ENCODE data around the gene RPL7A.

DNA sequence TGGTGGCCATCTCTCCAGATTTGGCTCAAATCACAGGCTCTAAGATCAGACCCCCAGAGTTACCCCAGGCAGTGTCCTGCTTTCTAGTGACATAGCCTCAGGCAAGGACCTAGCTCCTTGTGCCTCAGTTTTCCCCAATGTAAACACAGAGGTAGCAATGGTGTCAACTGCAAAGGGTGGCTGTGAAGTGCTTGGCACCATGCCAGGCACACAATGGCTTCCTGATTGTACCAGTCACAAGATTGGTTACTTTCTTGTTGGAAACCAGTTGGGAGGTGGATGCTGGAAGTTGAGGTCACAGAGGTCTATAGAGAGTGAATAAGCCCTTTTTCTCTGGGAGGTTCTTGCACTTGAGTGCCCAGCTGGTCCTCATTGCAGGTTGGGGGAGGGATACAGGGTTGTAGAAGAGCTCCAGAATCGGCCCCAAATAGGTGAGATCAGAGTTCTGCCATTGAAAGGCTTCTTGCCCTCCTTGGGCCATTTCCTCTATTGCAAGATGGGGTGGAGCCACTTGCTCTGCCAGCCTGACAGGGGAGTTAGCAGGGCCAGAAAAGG, 30.5 kb downstream of the RPL7A start:
- TF ChIP-seq, protein P1, sequence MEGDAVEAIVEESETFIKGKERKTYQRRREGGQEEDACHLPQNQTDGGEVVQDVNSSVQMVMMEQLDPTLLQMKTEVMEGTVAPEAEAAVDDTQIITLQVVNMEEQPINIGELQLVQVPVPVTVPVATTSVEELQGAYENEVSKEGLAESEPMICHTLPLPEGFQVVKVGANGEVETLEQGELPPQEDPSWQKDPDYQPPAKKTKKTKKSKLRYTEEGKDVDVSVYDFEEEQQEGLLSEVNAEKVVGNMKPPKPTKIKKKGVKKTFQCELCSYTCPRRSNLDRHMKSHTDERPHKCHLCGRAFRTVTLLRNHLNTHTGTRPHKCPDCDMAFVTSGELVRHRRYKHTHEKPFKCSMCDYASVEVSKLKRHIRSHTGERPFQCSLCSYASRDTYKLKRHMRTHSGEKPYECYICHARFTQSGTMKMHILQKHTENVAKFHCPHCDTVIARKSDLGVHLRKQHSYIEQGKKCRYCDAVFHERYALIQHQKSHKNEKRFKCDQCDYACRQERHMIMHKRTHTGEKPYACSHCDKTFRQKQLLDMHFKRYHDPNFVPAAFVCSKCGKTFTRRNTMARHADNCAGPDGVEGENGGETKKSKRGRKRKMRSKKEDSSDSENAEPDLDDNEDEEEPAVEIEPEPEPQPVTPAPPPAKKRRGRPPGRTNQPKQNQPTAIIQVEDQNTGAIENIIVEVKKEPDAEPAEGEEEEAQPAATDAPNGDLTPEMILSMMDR (IDR thresholded peaks at IDR 0.05 in 4 of 5, conservative IDR thresholded peaks at IDR 0.05 in 1 of 5), result no peak
- no peak for TF ChIP-seq POLR2A (IDR thresholded peaks at IDR 0.05)
